GM23338 (cell line): ENCODE data around the gene TAF4B. TPM values are rescaled to one million over a fixed set of nuclear protein-coding genes. Genes with fewer than 3 reads are reported as not detected.
"Not testable (repeated sequence)": the region's sequence is repeated elsewhere in the genome, so short reads cannot be mapped to it uniquely, and the experiment has no call there.

Experiments used
- ATAC-seq: fragments of 200-7000 bp; cut with Tn5 transposase; 3 replicates; pipeline ENCODE4 v1.9.1; 2020
- DNase-seq: peaks from one replicate; pipeline ENCODE4 v3.0.0-alpha.2; 2015; ENCODE audit warnings: low spot score
- H2AFZ ChIP-seq: fragments of 200-600 bp; sonication (generic); 2 replicates; pipeline ENCODE4 v1.8.0; 2016; ENCODE audit warnings: antibody characterized with exemption, mild to moderate bottlenecking, moderate library complexity
- H3F3A ChIP-seq: fragments of 200-600 bp; sonication (generic); replicated peaks from 2 replicates; pipeline ENCODE4 v1.8.0; 2017; ENCODE audit warnings: antibody characterized with exemption, mixed run types, low read depth
- H3K27ac ChIP-seq: fragments of 200-600 bp; sonication (generic); 2 replicates; pipeline ENCODE4 v1.6.1; 2016; ENCODE audit warnings: low read depth
- H3K27me3 ChIP-seq: fragments of 200-600 bp; sonication (generic); 2 replicates; pipeline ENCODE4 v1.8.0; 2016; ENCODE audit warnings: mild to moderate bottlenecking, mixed run types, moderate library complexity; ENCODE audit not compliant: insufficient read depth
- H3K36me3 ChIP-seq: fragments of 200-600 bp; sonication (generic); 2 replicates; pipeline ENCODE4 v1.8.0; 2016; ENCODE audit warnings: mild to moderate bottlenecking; ENCODE audit not compliant: insufficient read depth
- H3K4me1 ChIP-seq: fragments of 200-600 bp; sonication (generic); 2 replicates; pipeline ENCODE4 v1.8.0; 2016; ENCODE audit warnings: mild to moderate bottlenecking, moderate library complexity; ENCODE audit not compliant: insufficient read depth
- H3K4me2 ChIP-seq: fragments of 200-600 bp; sonication (generic); 2 replicates; pipeline ENCODE4 v1.7.1; 2017; ENCODE audit warnings: mixed run types
- H3K4me3 ChIP-seq: fragments of 200-600 bp; sonication (generic); 2 replicates; pipeline ENCODE4 v1.6.1; 2016; ENCODE audit warnings: mixed run types
- H3K79me2 ChIP-seq: fragments of 200-600 bp; sonication (generic); replicated peaks from 2 replicates; pipeline ENCODE4 v1.8.0; 2017; ENCODE audit warnings: mild to moderate bottlenecking; ENCODE audit not compliant: insufficient read depth
- H3K9me2 ChIP-seq: fragments of 200-600 bp; sonication (generic); 2 replicates; pipeline ENCODE4 v1.8.0; 2017; ENCODE audit not compliant: insufficient read depth
- H4K20me1 ChIP-seq: fragments of 200-600 bp; sonication (generic); replicated peaks from 2 replicates; pipeline ENCODE4 v1.8.0; 2017; ENCODE audit warnings: mild to moderate bottlenecking; ENCODE audit not compliant: insufficient read depth
- H3K27ac Mint-ChIP-seq: 2 replicates; pipeline ENCODE4 v1.8.0; 2020; ENCODE audit warnings: inconsistent platforms, mild to moderate bottlenecking, moderate library complexity, mixed read lengths
- H3K27me3 Mint-ChIP-seq: 3 replicates; pipeline ENCODE4 v1.8.0; 2022; ENCODE audit warnings: low read depth, mild to moderate bottlenecking, moderate library complexity, mixed read lengths, inconsistent platforms; ENCODE audit not compliant: insufficient read depth, poor library complexity
- H3K36me3 Mint-ChIP-seq: 3 replicates; pipeline ENCODE4 v1.8.0; 2021; ENCODE audit warnings: low read depth, mild to moderate bottlenecking, inconsistent platforms, moderate library complexity, mixed read lengths
- H3K4me1 Mint-ChIP-seq: 3 replicates; pipeline ENCODE4 v1.8.0; 2020; ENCODE audit warnings: mild to moderate bottlenecking, inconsistent platforms, mixed read lengths
- H3K4me3 Mint-ChIP-seq: 3 replicates; pipeline ENCODE4 v1.8.0; 2021; ENCODE audit warnings: moderate library complexity, mild to moderate bottlenecking, inconsistent platforms, mixed read lengths
- H3K9me3 Mint-ChIP-seq: 3 replicates; pipeline ENCODE4 v1.8.0; 2020; ENCODE audit warnings: moderate library complexity, mild to moderate bottlenecking, inconsistent platforms, mixed read lengths
- CREB1 ChIP-seq: fragments of 250-450 bp; sonication (Bioruptor Pico); IDR thresholded peaks from 2 replicates; pipeline ENCODE4 v1.5.0; 2020; ENCODE audit warnings: low read depth, mild to moderate bottlenecking, moderate library complexity
- EZH2phosphoT487 ChIP-seq: fragments of 200-600 bp; sonication (generic); IDR thresholded peaks from one replicate; pipeline ENCODE4 v1.8.1; 2018; ENCODE audit warnings: antibody characterized with exemption; ENCODE audit not compliant: unreplicated experiment
- ZNF114 ChIP-seq: fragments of 250-450 bp; sonication (Bioruptor Pico); IDR thresholded peaks from 2 replicates; pipeline ENCODE4 v1.5.0; 2020; ENCODE audit warnings: mild to moderate bottlenecking, moderate library complexity
- ZNF462 ChIP-seq: fragments of 250-450 bp; sonication (Bioruptor Pico); IDR thresholded peaks from 2 replicates; pipeline ENCODE4 v1.5.0; 2020; ENCODE audit warnings: mild to moderate bottlenecking, moderate library complexity
- polyA plus RNA-seq: library from polyadenylated mRNA; unstranded; fragments of >200 nt; fragmentation: Nextera tagmentation; extraction: Ambion mirVana; gene quantifications from 2 replicates; pipeline ENCODE4 v1.2.1, GENCODE V29; 2016
- total RNA-seq: library from RNA; depleted of rRNA; stranded (reverse); fragments of >200 nt; shearing (Covaris generic); gene quantifications from 2 replicates; pipeline ENCODE4 v1.2.3, GENCODE V29; 2014

Gene TAF4B
- total and polyA plus RNA-seq, 2 experiments from 2014 or later = 9.4 to 27.3 TPM

- TF ChIP-seq ZNF462 (CRISPR knock-in tag) (no peak), EZH2phosphoT487 (no peak), CREB1 (no peak), ZNF114 (CRISPR knock-in tag) (no peak)
Observed at GRCh38 chr18:26252411-26252810, 26.2 kb downstream of the TAF4B start (continued).

- not testable (repeated sequence) for H3K4me3 Mint-ChIP-seq, H3F3A ChIP-seq, H3K9me2 ChIP-seq, H3K27ac ChIP-seq, H3K27me3 Mint-ChIP-seq, H4K20me1 ChIP-seq, DNase-seq, H2AFZ ChIP-seq, H3K9me3 Mint-ChIP-seq, H3K27me3 ChIP-seq, H3K4me3 ChIP-seq, ATAC-seq, H3K4me2 ChIP-seq, H3K27ac Mint-ChIP-seq, H3K36me3 Mint-ChIP-seq, H3K4me1 ChIP-seq, H3K36me3 ChIP-seq
- H3K79me2 ChIP-seq = peaks cover 95% of the 10 kb centered on the region
- peaks cover 16% of the 10 kb centered on the region; the same call in 2 of the 3 replicates for H3K4me1 Mint-ChIP-seq
Observed at GRCh38 chr18:26254808-26255207, 28.6 kb downstream of the TAF4B start.
